ENCODE measurements around the gene GPR89B. TPM values are rescaled to one million over a fixed set of nuclear protein-coding genes. Genes with fewer than 3 reads are reported as not detected.
A peak's percentile ranks its signal among the peaks of the same experiment; 100 is the strongest.
"Not testable (repeated sequence)": the region's sequence is repeated elsewhere in the genome, so short reads cannot be mapped to it uniquely, and the experiment has no call there.

The GPR89B gene
- total and polyA plus RNA-seq, 9 of the 15 experiments (the other 6 are each of a cell fraction or from before 2014, with no cell fraction given), result 9.3 to 39.3 (median 19.6) TPM

DNA sequence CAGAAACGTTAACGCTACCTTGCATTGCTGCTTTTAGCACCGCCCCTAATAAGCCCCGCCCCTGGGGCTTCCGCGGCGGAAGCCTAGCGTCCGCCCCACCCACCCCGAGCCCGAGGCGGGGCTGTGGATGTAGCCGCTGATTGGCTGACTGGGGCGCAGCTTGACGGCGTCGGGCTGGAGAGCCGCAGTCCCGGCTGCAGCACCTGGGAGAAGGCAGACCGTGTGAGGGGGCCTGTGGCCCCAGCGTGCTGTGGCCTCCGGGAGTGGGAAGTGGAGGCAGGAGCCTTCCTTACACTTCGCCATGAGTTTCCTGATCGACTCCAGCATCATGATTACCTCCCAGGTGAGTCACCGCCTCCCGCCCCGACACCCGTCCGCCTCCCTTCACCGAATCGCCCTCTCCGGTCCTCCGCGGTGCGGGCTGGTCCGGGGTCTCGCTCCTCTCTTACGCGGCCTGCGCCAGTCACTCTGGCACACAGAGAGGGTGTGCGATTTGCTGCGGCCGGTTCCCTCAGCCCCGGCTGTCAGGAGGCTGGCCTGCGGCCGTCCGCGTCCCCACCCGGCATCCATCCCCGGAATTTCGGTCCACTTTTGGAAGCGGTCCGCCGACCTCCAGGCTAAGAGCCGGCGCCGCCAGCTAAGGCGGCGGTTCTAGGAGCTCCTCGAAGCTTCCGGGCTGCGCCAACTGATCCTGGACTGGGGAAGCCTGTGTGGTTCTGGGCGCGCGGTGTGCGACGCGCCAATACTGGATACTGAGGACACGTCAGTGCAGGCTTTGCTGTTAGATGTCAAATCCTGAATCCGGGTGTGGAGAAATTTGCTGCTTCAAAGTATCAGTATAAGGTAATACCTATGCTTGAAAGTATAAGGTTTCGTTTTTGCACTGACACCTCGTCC lies at the start of gene GPR89B (continued):
- TF ChIP-seq ETS1 (conservative IDR thresholded peaks at IDR 0.05; ENCODE audit: control insufficient read depth, low read depth, low read length) (0 out of 2 replicates have a peak, but pooled peaks have one; percentile 21), RBFOX2 (IDR thresholded peaks at IDR 0.05; ENCODE audit: low read depth, low read length) (peak; percentile 87), HNRNPLL (IDR thresholded peaks at IDR 0.05; ENCODE audit: low read depth, low read length, poor library complexity, severe bottlenecking) (peak; percentile 49), SIN3B (IDR thresholded peaks at IDR 0.05; ENCODE audit: low read depth) (peak; percentile 59; the same call in 1 of the 2 replicates), POLR2A (conservative IDR thresholded peaks at IDR 0.05) (peak; percentile 96), NRF1 (conservative IDR thresholded peaks at IDR 0.05 in 1 of 2, IDR thresholded peaks at IDR 0.05 in 1 of 2) (peak; percentile 32 to 53; a peak in 3 of 4 replicates), KDM5B (IDR thresholded peaks at IDR 0.05; ENCODE audit: insufficient replicate concordance, low read depth, low read length) (peak; percentile 92), TAF1 (IDR thresholded peaks at IDR 0.05; ENCODE audit: control insufficient read depth, extremely low read depth, insufficient read depth, low read length, severe bottlenecking) (peak; percentile 89), EP400 (IDR thresholded peaks at IDR 0.05) (peak; percentile 69), CXXC5 (CRISPR knock-in tag; IDR thresholded peaks at IDR 0.05) (peak; percentile 58), TOE1 (IDR thresholded peaks at IDR 0.05; ENCODE audit: borderline replicate concordance) (0 out of 2 replicates have a peak, but pooled peaks have one; percentile 18), MTA1 (IDR thresholded peaks at IDR 0.05; ENCODE audit: borderline replicate concordance) (peak; percentile 82), POLR2H (tag; IDR thresholded peaks at IDR 0.05; ENCODE audit: low read depth) (peak; percentile 73; the same call in 1 of the 2 replicates), ATF3 (IDR thresholded peaks at IDR 0.05) (peak; percentile 30; the same call in 1 of the 2 replicates), MAZ (CRISPR knock-in tag; conservative IDR thresholded peaks at IDR 0.05 in 1 of 2, IDR thresholded peaks at IDR 0.05 in 1 of 2) (peak; percentile 44 to 54; a peak in 2 of 4 replicates), POLR2AphosphoS5 (IDR thresholded peaks at IDR 0.05; ENCODE audit: control insufficient read depth, insufficient read depth, low read depth, low read length) (peak; percentile 66; the same call in 1 of the 2 replicates), NFRKB (IDR thresholded peaks at IDR 0.05; ENCODE audit: low read depth) (0 out of 2 replicates have a peak, but pooled peaks have one; percentile 38), MNT (conservative IDR thresholded peaks at IDR 0.05) (peak; percentile 59 to 72)
- TF ChIP-seq, protein P1, sequence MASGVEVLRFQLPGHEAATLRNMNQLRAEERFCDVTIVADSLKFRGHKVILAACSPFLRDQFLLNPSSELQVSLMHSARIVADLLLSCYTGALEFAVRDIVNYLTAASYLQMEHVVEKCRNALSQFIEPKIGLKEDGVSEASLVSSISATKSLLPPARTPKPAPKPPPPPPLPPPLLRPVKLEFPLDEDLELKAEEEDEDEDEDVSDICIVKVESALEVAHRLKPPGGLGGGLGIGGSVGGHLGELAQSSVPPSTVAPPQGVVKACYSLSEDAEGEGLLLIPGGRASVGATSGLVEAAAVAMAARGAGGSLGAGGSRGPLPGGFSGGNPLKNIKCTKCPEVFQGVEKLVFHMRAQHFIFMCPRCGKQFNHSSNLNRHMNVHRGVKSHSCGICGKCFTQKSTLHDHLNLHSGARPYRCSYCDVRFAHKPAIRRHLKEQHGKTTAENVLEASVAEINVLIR (CRISPR knock-in tag; IDR thresholded peaks at IDR 0.05), result 0 out of 2 replicates have a peak, but pooled peaks have one; percentile 23
- TF ChIP-seq TOE1 (CRISPR knock-in tag; IDR thresholded peaks at IDR 0.05; ENCODE audit: borderline replicate concordance, low read depth); ATF3 (CRISPR knock-in tag; conservative IDR thresholded peaks at IDR 0.05): not testable (repeated sequence)

All from K562 (cell line).